Loucy (cell line): ENCODE data around the gene MTMR2.

Experiments used
- H2AFZ ChIP-seq: fragments of 200-600 bp; sonication (generic); 2 replicates; pipeline ENCODE4 v1.6.0; 2016; ENCODE audit warnings: antibody characterized with exemption, mild to moderate bottlenecking, low read length, moderate library complexity
- H3F3A ChIP-seq: fragments of 200-600 bp; 2 replicates; pipeline ENCODE4 v1.6.0; 2016; ENCODE audit warnings: antibody characterized with exemption, low read depth, mild to moderate bottlenecking
- H3K27me3 ChIP-seq: fragments of 200-600 bp; sonication (generic); 2 replicates; pipeline ENCODE4 v1.6.1; 2014; ENCODE audit warnings: low read length, mild to moderate bottlenecking; ENCODE audit not compliant: insufficient read depth, poor library complexity, severe bottlenecking
- H3K36me3 ChIP-seq: fragments of 200-600 bp; sonication (generic); 2 replicates; pipeline ENCODE4 v1.6.1; 2016; ENCODE audit warnings: low read length; ENCODE audit not compliant: insufficient read depth
- H3K4me1 ChIP-seq: fragments of 200-600 bp; sonication (generic); 2 replicates; pipeline ENCODE4 v1.5.1; 2014; ENCODE audit warnings: low read length, mild to moderate bottlenecking; ENCODE audit not compliant: insufficient read depth, poor library complexity, severe bottlenecking
- H3K4me2 ChIP-seq: fragments of 200-600 bp; sonication (generic); 2 replicates; pipeline ENCODE4 v1.6.0; 2014; ENCODE audit warnings: antibody characterized with exemption, low read length, low read depth, mild to moderate bottlenecking; ENCODE audit not compliant: poor library complexity, severe bottlenecking
- H3K4me3 ChIP-seq: fragments of 200-600 bp; sonication (generic); 2 replicates; pipeline ENCODE4 v1.5.1; 2014; ENCODE audit warnings: low read length, mild to moderate bottlenecking, mixed read lengths; ENCODE audit not compliant: poor library complexity, severe bottlenecking
- H3K79me2 ChIP-seq: fragments of 200-600 bp; sonication (generic); 2 replicates; pipeline ENCODE4 v1.6.1; 2014; ENCODE audit warnings: low read length; ENCODE audit not compliant: insufficient read depth
- H3K9ac ChIP-seq: fragments of 200-600 bp; sonication (generic); 2 replicates; pipeline ENCODE4 v1.6.0; 2014; ENCODE audit warnings: mild to moderate bottlenecking, low read depth, low read length, moderate library complexity; ENCODE audit not compliant: poor library complexity, severe bottlenecking
- H3K9me2 ChIP-seq: fragments of 200-600 bp; sonication (generic); replicated peaks from 2 replicates; pipeline ENCODE4 v1.6.1; 2016; ENCODE audit warnings: low read depth, low read length, mixed read lengths
- H3K9me3 ChIP-seq: fragments of 200-600 bp; sonication (generic); 2 replicates; pipeline ENCODE4 v1.6.1; 2014; ENCODE audit warnings: mild to moderate bottlenecking, antibody characterized with exemption, low read length, low read depth; ENCODE audit not compliant: insufficient read depth
- H4K20me1 ChIP-seq: fragments of 200-600 bp; sonication (generic); 2 replicates; pipeline ENCODE4 v1.6.0; 2014; ENCODE audit warnings: antibody characterized with exemption, low read length, mild to moderate bottlenecking; ENCODE audit not compliant: insufficient read depth, poor library complexity, severe bottlenecking
- EZH2phosphoT487 ChIP-seq: fragments of 200-600 bp; IDR thresholded peaks from 2 replicates; pipeline ENCODE4 v1.6.1; 2018; ENCODE audit warnings: antibody characterized with exemption, mild to moderate bottlenecking, moderate library complexity, borderline replicate concordance
- TF ChIP-seq, protein P1 (sequence below): fragments of 200-600 bp; sonication (generic); conservative IDR thresholded peaks from 2 replicates; pipeline ENCODE4 v1.5.1; 2014; ENCODE audit warnings: mild to moderate bottlenecking, antibody characterized with exemption, low read length

MTMR2 gene

DNA sequence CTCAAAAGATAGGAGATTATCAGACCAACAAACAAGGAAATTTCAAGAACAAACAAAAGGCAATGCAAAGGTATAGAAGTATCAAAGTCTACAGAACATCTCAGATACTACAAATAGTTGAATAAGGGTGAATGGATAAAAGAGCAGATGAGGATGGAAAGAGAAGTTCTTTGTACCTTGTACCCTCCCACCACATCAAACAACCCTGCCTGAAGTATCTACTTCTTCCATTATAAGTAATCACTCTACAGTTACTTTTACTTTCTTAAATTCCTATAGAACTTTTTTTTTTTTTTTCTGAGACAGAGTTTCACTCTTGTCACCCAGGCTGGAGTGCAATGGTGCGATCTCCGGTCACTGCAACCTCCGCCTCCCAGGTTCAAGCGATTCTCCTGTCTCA, 35.1 kb downstream of the MTMR2 start:
- Histone ChIP-seq H3K9me3 (no peaks in the 10 kb centered on the region), H3K27me3 (no peaks in the 10 kb centered on the region), H2AFZ (no peak overlapping the region), H3K9me2 (no peaks in the 10 kb centered on the region), H3K4me2 (no peak overlapping the region), H3K4me3 (no peak overlapping the region), H3F3A (no peaks in the 10 kb centered on the region), H4K20me1 (no peaks in the 10 kb centered on the region), H3K4me1 (no peaks in the 10 kb centered on the region), H3K9ac (no peak overlapping the region), H3K79me2 (peaks cover 4% of the 10 kb centered on the region; the same call in 1 of the 2 replicates), H3K36me3 (peaks cover 24% of the 10 kb centered on the region)
- TF ChIP-seq, protein P1, sequence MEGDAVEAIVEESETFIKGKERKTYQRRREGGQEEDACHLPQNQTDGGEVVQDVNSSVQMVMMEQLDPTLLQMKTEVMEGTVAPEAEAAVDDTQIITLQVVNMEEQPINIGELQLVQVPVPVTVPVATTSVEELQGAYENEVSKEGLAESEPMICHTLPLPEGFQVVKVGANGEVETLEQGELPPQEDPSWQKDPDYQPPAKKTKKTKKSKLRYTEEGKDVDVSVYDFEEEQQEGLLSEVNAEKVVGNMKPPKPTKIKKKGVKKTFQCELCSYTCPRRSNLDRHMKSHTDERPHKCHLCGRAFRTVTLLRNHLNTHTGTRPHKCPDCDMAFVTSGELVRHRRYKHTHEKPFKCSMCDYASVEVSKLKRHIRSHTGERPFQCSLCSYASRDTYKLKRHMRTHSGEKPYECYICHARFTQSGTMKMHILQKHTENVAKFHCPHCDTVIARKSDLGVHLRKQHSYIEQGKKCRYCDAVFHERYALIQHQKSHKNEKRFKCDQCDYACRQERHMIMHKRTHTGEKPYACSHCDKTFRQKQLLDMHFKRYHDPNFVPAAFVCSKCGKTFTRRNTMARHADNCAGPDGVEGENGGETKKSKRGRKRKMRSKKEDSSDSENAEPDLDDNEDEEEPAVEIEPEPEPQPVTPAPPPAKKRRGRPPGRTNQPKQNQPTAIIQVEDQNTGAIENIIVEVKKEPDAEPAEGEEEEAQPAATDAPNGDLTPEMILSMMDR: no peak
- no peak for TF ChIP-seq EZH2phosphoT487

DNA sequence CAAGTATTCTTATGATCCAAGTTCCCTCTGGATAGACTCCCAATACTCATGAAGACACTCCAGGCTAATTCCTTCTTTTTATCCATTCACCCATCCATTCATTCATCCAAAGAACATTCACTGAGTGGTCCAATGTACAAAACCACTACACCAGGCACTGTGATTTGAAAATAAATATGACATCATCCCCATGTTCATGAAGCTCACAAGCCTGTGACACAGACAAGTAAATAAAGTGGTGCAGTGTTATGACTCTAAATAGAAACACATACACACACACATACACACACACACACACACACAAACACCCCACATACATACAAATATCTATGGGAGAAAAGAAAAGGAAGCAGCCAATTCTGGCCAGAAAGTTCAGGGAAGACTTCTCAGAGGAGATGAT, 35.5 kb downstream of the MTMR2 start:
- Histone ChIP-seq H3K9me2 (no peaks in the 10 kb centered on the region), H3K4me3 (no peak overlapping the region), H3K4me2 (no peak overlapping the region), H3K4me1 (no peaks in the 10 kb centered on the region), H3F3A (no peaks in the 10 kb centered on the region), H3K36me3 (peaks cover 24% of the 10 kb centered on the region), H3K79me2 (0 out of 2 replicates have a peak, but pooled peaks cover under 1% of the 10 kb centered on the region), H3K9me3 (no peaks in the 10 kb centered on the region), H3K9ac (no peak overlapping the region), H2AFZ (no peak overlapping the region), H3K27me3 (no peaks in the 10 kb centered on the region), H4K20me1 (no peaks in the 10 kb centered on the region)
- TF ChIP-seq, protein P1: no peak
- no peak for TF ChIP-seq EZH2phosphoT487

DNA sequence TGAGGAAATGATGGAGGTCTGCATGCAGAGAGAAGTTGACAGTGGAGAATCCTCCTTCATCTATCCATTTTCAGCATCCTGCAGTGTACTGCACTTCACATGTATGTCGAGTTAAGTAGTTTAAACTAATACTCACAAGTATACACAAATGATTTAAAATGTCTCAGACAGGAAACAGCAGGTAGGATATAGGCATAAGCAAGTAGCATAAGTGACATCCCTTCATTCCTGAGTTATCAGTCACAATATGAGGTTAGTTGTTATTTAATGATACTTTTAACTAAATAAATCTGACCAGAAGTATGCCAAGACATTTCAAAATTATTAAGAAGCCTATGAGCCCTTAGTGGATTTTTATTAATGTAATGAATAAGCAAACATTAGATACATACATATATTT, 37.4 kb downstream of the MTMR2 start:
- H3K27me3 ChIP-seq: no peaks in the 10 kb centered on the region
- no peak overlapping the region for H3K4me3 ChIP-seq
- H4K20me1 ChIP-seq: no peaks in the 10 kb centered on the region
- H2AFZ ChIP-seq: no peak overlapping the region
- H3K9ac ChIP-seq: no peak overlapping the region
- H3K36me3 ChIP-seq: peaks cover 33% of the 10 kb centered on the region
- TF ChIP-seq, protein P1: no peak
- TF ChIP-seq EZH2phosphoT487: no peak
- no peak overlapping the region for H3K4me2 ChIP-seq
- no peaks in the 10 kb centered on the region for H3K9me3 ChIP-seq
- no peaks in the 10 kb centered on the region for H3K4me1 ChIP-seq
- H3K79me2 ChIP-seq: no peaks in the 10 kb centered on the region
- no peaks in the 10 kb centered on the region for H3F3A ChIP-seq
- H3K9me2 ChIP-seq: no peaks in the 10 kb centered on the region
